Esophagus (tissue), 2 donors: Measurements from ENCODE around the gene SMARCD2. TPM values are rescaled to one million over a fixed set of nuclear protein-coding genes. Genes with fewer than 3 reads are reported as not detected.
A peak's percentile ranks its signal among the peaks of the same experiment; 100 is the strongest.

Experiments
- H3K27ac ChIP-seq, 2 donors: one replicate each; pipeline ENCODE4 v1.5.1; 2013; ENCODE audit warnings: low read depth in 2 of 2, mild to moderate bottlenecking in 2 of 2, inconsistent platforms in 1 of 2, low read length in 1 of 2, moderate library complexity in 1 of 2
- H3K27me3 ChIP-seq, 2 donors: one replicate each; pipeline ENCODE4 v1.6.1; 2013; ENCODE audit warnings: low read length in 2 of 2, control low read depth in 1 of 2, mild to moderate bottlenecking in 1 of 2; ENCODE audit not compliant: insufficient read depth in 2 of 2, control insufficient read depth in 1 of 2
- H3K36me3 ChIP-seq, 2 donors: one replicate each; pipeline ENCODE4 v1.6.1; 2013; ENCODE audit warnings: low read length in 1 of 2; ENCODE audit not compliant: control insufficient read depth in 2 of 2, insufficient read depth in 2 of 2
- H3K4me1 ChIP-seq, 2 donors: one replicate each; pipeline ENCODE4 v1.6.1; 2013; ENCODE audit warnings: low read length in 1 of 2; ENCODE audit not compliant: control insufficient read depth in 2 of 2, insufficient read depth in 2 of 2
- H3K4me3 ChIP-seq, 2 donors: one replicate each; pipeline ENCODE4 v1.5.1; 2013; ENCODE audit warnings: low read length in 2 of 2, mild to moderate bottlenecking in 2 of 2, low read depth in 1 of 2, moderate library complexity in 1 of 2
- H3K9me3 ChIP-seq, 2 donors: one replicate each; pipeline ENCODE4 v1.6.1; 2013; ENCODE audit warnings: mild to moderate bottlenecking in 2 of 2, low read depth in 1 of 2, low read length in 1 of 2, moderate library complexity in 1 of 2; ENCODE audit not compliant: control insufficient read depth in 2 of 2, insufficient read depth in 1 of 2
- WGBS, 2 donors: extraction: QIAGEN DNeasy Blood & Tissue Kit; methylation state at CpG; one replicate each; pipeline ENCODE4 v1.1.7; 2013; 5-methylcytosine and 5-hydroxymethylcytosine counted together
- polyA plus RNA-seq, 2 donors: library from polyadenylated mRNA; stranded (reverse); fragments of 200-250 nt; gene quantifications; one replicate each; pipeline ENCODE4 v1.2.3, GENCODE V29; 2013
- donor health status: healthy with polysubstance abuse.
- donor health status: Bipolar disorder and iron deficiency.

SMARCD2 gene
- polyA plus RNA-seq, 2 donors, result 54.4 to 62.4 TPM

- peak within 1 kb of the TSS; percentile 91 to 94 for H3K27ac ChIP-seq
- peak within 1 kb of the TSS; percentile 68 to 88 for H3K4me3 ChIP-seq
- no peaks in the 10 kb centered on the region for H3K27me3 ChIP-seq
- peaks cover 0 to 5% of the 10 kb centered on the region in 2 donors for H3K4me1 ChIP-seq
- 0 to 1% methylated on average over 58 of the region's 58 CpGs for WGBS, 2 donors
- peaks cover 42 to 52% of the 10 kb centered on the region in 2 donors for H3K36me3 ChIP-seq
- no peaks in the 10 kb centered on the region for H3K9me3 ChIP-seq
Observed at GRCh38 chr17:63827002-63827800, 15.3 kb downstream of the SMARCD2 start, which contains the start of the genes FTSJ3 and PSMC5. Gene FTSJ3, minus strand, starts transcription at chr17:63827663. Its CDS starts 761 bp downstream, at chr17:63826902. Gene PSMC5, plus strand, starts transcription at chr17:63827431. Its CDS starts 60 bp downstream, at chr17:63827491.

- WGBS, 2 donors, result 0 to 1% methylated on average over 31 of the region's 31 CpGs
- Histone ChIP-seq H3K4me1 (peaks cover 0 to 5% of the 10 kb centered on the region in 2 donors), H3K27me3 (no peaks in the 10 kb centered on the region), H3K27ac (peak overlapping the region; percentile 91 to 94), H3K36me3 (peaks cover 37 to 50% of the 10 kb centered on the region in 2 donors), H3K9me3 (no peaks in the 10 kb centered on the region), H3K4me3 (peak overlapping the region; percentile 68 to 88)
Observed at GRCh38 chr17:63826468-63827001, 15.9 kb downstream of the SMARCD2 start.

- Histone ChIP-seq H3K4me3 (no peak overlapping the region), H3K9me3 (no peaks in the 10 kb centered on the region), H3K36me3 (peaks cover 32 to 44% of the 10 kb centered on the region in 2 donors), H3K27ac (no peak overlapping the region), H3K27me3 (no peaks in the 10 kb centered on the region), H3K4me1 (peaks cover 0 to 5% of the 10 kb centered on the region in 2 donors)
- 93% methylated on average over 9 of the region's 9 CpGs for WGBS, 2 donors
Observed at GRCh38 chr17:63824362-63824761, 18.1 kb downstream of the SMARCD2 start.

- Histone ChIP-seq H3K4me3 (no peak overlapping the region), H3K27me3 (no peaks in the 10 kb centered on the region), H3K27ac (no peak overlapping the region), H3K36me3 (peaks cover 33 to 44% of the 10 kb centered on the region in 2 donors), H3K9me3 (no peaks in the 10 kb centered on the region), H3K4me1 (peaks cover 0 to 5% of the 10 kb centered on the region in 2 donors)
- WGBS, 2 donors, result 91 to 95% methylated on average over 13 of the region's 13 CpGs
Observed at GRCh38 chr17:63823659-63824331, 18.7 kb downstream of the SMARCD2 start.

GRCh38 chr17:63822537-63822936 is 19.9 kb downstream of the SMARCD2 start:
- H3K4me1 ChIP-seq, result peaks cover 0 to 5% of the 10 kb centered on the region in 2 donors
- no peak overlapping the region for H3K4me3 ChIP-seq
- no peaks in the 10 kb centered on the region for H3K27me3 ChIP-seq
- H3K9me3 ChIP-seq, result no peaks in the 10 kb centered on the region
- no peak overlapping the region for H3K27ac ChIP-seq
- peaks cover 42 to 53% of the 10 kb centered on the region in 2 donors for H3K36me3 ChIP-seq

GRCh38 chr17:63821804-63822203 is 20.7 kb downstream of the SMARCD2 start:
- no peak overlapping the region for H3K4me3 ChIP-seq
- no peak overlapping the region for H3K27ac ChIP-seq
- H3K9me3 ChIP-seq, result no peaks in the 10 kb centered on the region
- WGBS, 2 donors, result 77 to 80% methylated on average over 6 of the region's 6 CpGs
- H3K27me3 ChIP-seq, result no peaks in the 10 kb centered on the region
- peaks cover 42 to 57% of the 10 kb centered on the region in 2 donors for H3K36me3 ChIP-seq
- H3K4me1 ChIP-seq, result peaks cover 0 to 5% of the 10 kb centered on the region in 2 donors

- no peaks in the 10 kb centered on the region for H3K9me3 ChIP-seq
- H3K27ac ChIP-seq, result no peak overlapping the region
- H3K4me1 ChIP-seq, result peaks cover 0 to 3% of the 10 kb centered on the region in 2 donors
- no peak overlapping the region for H3K4me3 ChIP-seq
- WGBS, 2 donors, result 84 to 88% methylated on average over 10 of the region's 10 CpGs
- H3K36me3 ChIP-seq, result peaks cover 42 to 59% of the 10 kb centered on the region in 2 donors
- H3K27me3 ChIP-seq, result no peaks in the 10 kb centered on the region
Observed at GRCh38 chr17:63820963-63821561, 21.4 kb downstream of the SMARCD2 start.

- H3K9me3 ChIP-seq, result no peaks in the 10 kb centered on the region
- H3K36me3 ChIP-seq, result peaks cover 42 to 62% of the 10 kb centered on the region in 2 donors
- no peak overlapping the region for H3K4me3 ChIP-seq
- WGBS, 2 donors, result 69 to 72% methylated on average over 21 of the region's 21 CpGs
- H3K4me1 ChIP-seq, result no peaks in the 10 kb centered on the region
- H3K27me3 ChIP-seq, result no peaks in the 10 kb centered on the region
- H3K27ac ChIP-seq, result peak overlapping the region in 1 of 2 donors; percentile 34
Observed at GRCh38 chr17:63819585-63820537, 22.6 kb downstream of the SMARCD2 start.
